ENCODE results near the gene FN1.

Gene FN1

GRCh38 chr2:215428060-215428910, 7.6 kb downstream of the FN1 start:
- Histone ChIP-seq H3K9ac (ENCODE audit: low read length) (peak overlapping the region; percentile 99), H3K18ac (ENCODE audit: low read depth in 1 of 2, low read length in 2 of 2) (no peak overlapping the region)
- 98% methylated on average over 19 of the region's 19 CpGs for WGBS

DNA sequence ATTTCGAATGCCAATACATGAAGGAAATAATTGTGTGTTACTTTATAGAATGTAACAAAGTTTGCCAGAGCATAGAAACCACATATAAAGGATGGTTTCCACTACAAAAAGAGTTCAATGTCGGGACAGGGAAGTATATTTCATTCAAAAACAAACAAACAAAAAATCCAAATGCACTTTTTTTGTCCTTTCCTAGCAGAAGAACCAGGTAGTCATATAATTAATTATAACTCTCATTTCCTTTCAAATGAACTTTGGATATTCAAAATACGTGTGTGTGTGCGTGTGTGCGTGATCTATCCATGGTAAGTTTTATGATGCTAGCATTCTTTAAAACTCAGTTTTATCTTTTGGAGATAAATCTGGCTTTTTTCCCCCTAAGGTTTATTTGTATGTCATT, 8.3 kb downstream of the FN1 start:
- Histone ChIP-seq H2BK15ac (ENCODE audit: low read depth, poor library complexity, severe bottlenecking) (no peak overlapping the region), H4K91ac (ENCODE audit: low read length) (no peak overlapping the region), H3K4me3 (ENCODE audit: insufficient read depth in 1 of 2, low read depth in 1 of 2, low read length in 2 of 2) (peak overlapping the region in 1 of 2 experiments; percentile 91), H2AK5ac (ENCODE audit: low read length, severe bottlenecking) (no peak overlapping the region), H3K4ac (ENCODE audit: low read depth in 1 of 2, low read length in 2 of 2) (no peak overlapping the region), H3K79me1 (replicated peaks; ENCODE audit: low read length, poor library complexity, severe bottlenecking) (peaks cover 1% of the 10 kb centered on the region), H4K8ac (ENCODE audit: low read length) (no peak overlapping the region), H3K4me1 (ENCODE audit: control insufficient read depth, insufficient read depth, low read depth, low read length) (peaks cover 15% of the 10 kb centered on the region), H2AFZ (ENCODE audit: low read depth, low read length) (no peak overlapping the region), H2BK12ac (ENCODE audit: low read length in 2 of 2) (no peak overlapping the region), H3K27ac (ENCODE audit: low read length, poor library complexity, severe bottlenecking) (no peak overlapping the region), H3K18ac (ENCODE audit: low read depth in 1 of 2, low read length in 2 of 2) (no peak overlapping the region), H3K14ac (ENCODE audit: low read length in 2 of 2) (no peak overlapping the region), H2BK5ac (ENCODE audit: low read depth, low read length, poor library complexity, severe bottlenecking) (no peak overlapping the region), H3K9me3 (ENCODE audit: control insufficient read depth, low read length) (no peaks in the 10 kb centered on the region), H2BK120ac (ENCODE audit: low read depth, low read length) (no peak overlapping the region), H3K23ac (ENCODE audit: low read length in 2 of 2) (no peak overlapping the region), H3K36me3 (ENCODE audit: control insufficient read depth in 1 of 2, insufficient read depth in 2 of 2, low read depth in 1 of 2, low read length in 2 of 2) (peaks cover 34 to 97% of the 10 kb centered on the region in 2 experiments), H3K27me3 (ENCODE audit: control insufficient read depth in 1 of 2, insufficient read depth in 1 of 2, low read length in 2 of 2) (no peaks in the 10 kb centered on the region), H3K9ac (ENCODE audit: low read length) (peak overlapping the region; percentile 99), H3K4me2 (ENCODE audit: low read length, poor library complexity, severe bottlenecking) (no peak overlapping the region)
- 92% methylated on average over 1 of the region's 5 CpGs for WGBS
- DNase-seq, result no peak

More at GRCh38 chr2:215428060-215428910, 7.6 kb downstream of the FN1 start:
- H3K14ac ChIP-seq (ENCODE audit: low read length in 2 of 2), result no peak overlapping the region
- no peak overlapping the region for H2BK120ac ChIP-seq (ENCODE audit: low read depth, low read length)
- H3K23ac ChIP-seq (ENCODE audit: low read length in 2 of 2), result no peak overlapping the region
- H3K27ac ChIP-seq (ENCODE audit: low read length, poor library complexity, severe bottlenecking), result peak overlapping the region; percentile 66
- DNase-seq, result no peak
- no peak overlapping the region for H4K91ac ChIP-seq (ENCODE audit: low read length)
- no peak overlapping the region for H2AK5ac ChIP-seq (ENCODE audit: low read length, severe bottlenecking)
- no peak overlapping the region for H3K4ac ChIP-seq (ENCODE audit: low read depth in 1 of 2, low read length in 2 of 2)
- no peak overlapping the region for H4K8ac ChIP-seq (ENCODE audit: low read length)
- H3K4me2 ChIP-seq (ENCODE audit: low read length, poor library complexity, severe bottlenecking), result peak overlapping the region; percentile 19
- H3K36me3 ChIP-seq (ENCODE audit: control insufficient read depth in 1 of 2, insufficient read depth in 2 of 2, low read depth in 1 of 2, low read length in 2 of 2), result peaks cover 32 to 97% of the 10 kb centered on the region in 2 experiments
- H3K4me1 ChIP-seq (ENCODE audit: control insufficient read depth, insufficient read depth, low read depth, low read length), result peaks cover 13% of the 10 kb centered on the region
- H2BK15ac ChIP-seq (ENCODE audit: low read depth, poor library complexity, severe bottlenecking), result no peak overlapping the region
- H2BK5ac ChIP-seq (ENCODE audit: low read depth, low read length, poor library complexity, severe bottlenecking), result no peak overlapping the region
- peak overlapping the region in 1 of 2 experiments; percentile 91 for H3K4me3 ChIP-seq (ENCODE audit: insufficient read depth in 1 of 2, low read depth in 1 of 2, low read length in 2 of 2)
- H3K27me3 ChIP-seq (ENCODE audit: control insufficient read depth in 1 of 2, insufficient read depth in 1 of 2, low read length in 2 of 2), result no peaks in the 10 kb centered on the region
- H3K79me1 ChIP-seq (replicated peaks; ENCODE audit: low read length, poor library complexity, severe bottlenecking), result peaks cover 1% of the 10 kb centered on the region
- H2BK12ac ChIP-seq (ENCODE audit: low read length in 2 of 2), result no peak overlapping the region
- H2AFZ ChIP-seq (ENCODE audit: low read depth, low read length), result no peak overlapping the region
- no peaks in the 10 kb centered on the region for H3K9me3 ChIP-seq (ENCODE audit: control insufficient read depth, low read length)

GRCh38 chr2:215425021-215425782, 10.7 kb downstream of the FN1 start:
- Histone ChIP-seq H2AK5ac (ENCODE audit: low read length, severe bottlenecking) (peak overlapping the region; percentile 6), H3K79me1 (replicated peaks; ENCODE audit: low read length, poor library complexity, severe bottlenecking) (peaks cover 1% of the 10 kb centered on the region), H3K4me2 (ENCODE audit: low read length, poor library complexity, severe bottlenecking) (no peak overlapping the region), H2BK15ac (ENCODE audit: low read depth, poor library complexity, severe bottlenecking) (no peak overlapping the region), H3K4ac (ENCODE audit: low read depth in 1 of 2, low read length in 2 of 2) (no peak overlapping the region), H2AFZ (ENCODE audit: low read depth, low read length) (no peak overlapping the region), H2BK5ac (ENCODE audit: low read depth, low read length, poor library complexity, severe bottlenecking) (peak overlapping the region; percentile 26), H3K27ac (ENCODE audit: low read length, poor library complexity, severe bottlenecking) (peak overlapping the region; percentile 49), H3K27me3 (ENCODE audit: control insufficient read depth in 1 of 2, insufficient read depth in 1 of 2, low read length in 2 of 2) (no peaks in the 10 kb centered on the region), H3K4me1 (ENCODE audit: control insufficient read depth, insufficient read depth, low read depth, low read length) (peaks cover 16% of the 10 kb centered on the region), H3K14ac (ENCODE audit: low read length in 2 of 2) (no peak overlapping the region), H4K91ac (ENCODE audit: low read length) (no peak overlapping the region), H3K9me3 (ENCODE audit: control insufficient read depth, low read length) (no peaks in the 10 kb centered on the region), H3K9ac (ENCODE audit: low read length) (peak overlapping the region; percentile 83), H3K36me3 (ENCODE audit: control insufficient read depth in 1 of 2, insufficient read depth in 2 of 2, low read depth in 1 of 2, low read length in 2 of 2) (peaks cover 38 to 97% of the 10 kb centered on the region in 2 experiments), H4K8ac (ENCODE audit: low read length) (no peak overlapping the region), H3K23ac (ENCODE audit: low read length in 2 of 2) (peak overlapping the region in 1 of 2 experiments; percentile 99), H3K4me3 (ENCODE audit: insufficient read depth in 1 of 2, low read depth in 1 of 2, low read length in 2 of 2) (peak overlapping the region in 1 of 2 experiments; percentile 47), H2BK120ac (ENCODE audit: low read depth, low read length) (no peak overlapping the region), H3K18ac (ENCODE audit: low read depth in 1 of 2, low read length in 2 of 2) (peak overlapping the region in 1 of 2 experiments; percentile 62), H2BK12ac (ENCODE audit: low read length in 2 of 2) (peak overlapping the region in 1 of 2 experiments; percentile 52)
- DNase-seq, result no peak
- 93% methylated on average over 11 of the region's 11 CpGs for WGBS
